Skeletal muscle tissue (tissue), 4 donors: ENCODE results near the gene TAGLN3. TPM values are rescaled to one million over a fixed set of nuclear protein-coding genes. Genes with fewer than 3 reads are reported as not detected.

ENCODE experiments used
- H3K27ac ChIP-seq: one replicate; pipeline ENCODE4 v1.7.0; 2013; ENCODE audit warnings: mild to moderate bottlenecking, low read depth, low read length, inconsistent platforms
- H3K27me3 ChIP-seq, 3 donors: one replicate each; pipeline ENCODE4 v1.7.0; 2013; ENCODE audit warnings: low read length in 3 of 3; ENCODE audit not compliant: control insufficient read depth in 3 of 3, insufficient read depth in 3 of 3
- H3K36me3 ChIP-seq, 3 donors: one replicate each; pipeline ENCODE4 v1.7.0; 2013; ENCODE audit warnings: low read length in 3 of 3; ENCODE audit not compliant: control insufficient read depth in 3 of 3, insufficient read depth in 3 of 3
- H3K4me1 ChIP-seq, 3 donors: one replicate each; pipeline ENCODE4 v1.7.0; 2013; ENCODE audit warnings: low read length in 3 of 3, mild to moderate bottlenecking in 3 of 3; ENCODE audit not compliant: control insufficient read depth in 3 of 3, insufficient read depth in 3 of 3
- H3K4me3 ChIP-seq, 3 donors: one replicate each; pipeline ENCODE4 v1.7.0; 2013; ENCODE audit warnings: low read length in 3 of 3
- H3K9ac ChIP-seq, 3 donors: one replicate each; pipeline ENCODE4 v1.7.0; 2013; ENCODE audit warnings: low read length in 3 of 3, mild to moderate bottlenecking in 3 of 3, moderate library complexity in 2 of 3, low read depth in 1 of 3
- H3K9me3 ChIP-seq, 3 donors: one replicate each; pipeline ENCODE4 v1.7.0; 2013; ENCODE audit warnings: low read length in 3 of 3; ENCODE audit not compliant: control insufficient read depth in 3 of 3
- total RNA-seq: library from RNA; depleted of rRNA; stranded (reverse); fragments of >200 nt; gene quantifications from one replicate; pipeline ENCODE4 v1.2.3, GENCODE V29; 2014
- donor health status: Osteomylitis.

Gene TAGLN3
- total RNA-seq, 1 donor from 2014 or later: 0.52 TPM

DNA sequence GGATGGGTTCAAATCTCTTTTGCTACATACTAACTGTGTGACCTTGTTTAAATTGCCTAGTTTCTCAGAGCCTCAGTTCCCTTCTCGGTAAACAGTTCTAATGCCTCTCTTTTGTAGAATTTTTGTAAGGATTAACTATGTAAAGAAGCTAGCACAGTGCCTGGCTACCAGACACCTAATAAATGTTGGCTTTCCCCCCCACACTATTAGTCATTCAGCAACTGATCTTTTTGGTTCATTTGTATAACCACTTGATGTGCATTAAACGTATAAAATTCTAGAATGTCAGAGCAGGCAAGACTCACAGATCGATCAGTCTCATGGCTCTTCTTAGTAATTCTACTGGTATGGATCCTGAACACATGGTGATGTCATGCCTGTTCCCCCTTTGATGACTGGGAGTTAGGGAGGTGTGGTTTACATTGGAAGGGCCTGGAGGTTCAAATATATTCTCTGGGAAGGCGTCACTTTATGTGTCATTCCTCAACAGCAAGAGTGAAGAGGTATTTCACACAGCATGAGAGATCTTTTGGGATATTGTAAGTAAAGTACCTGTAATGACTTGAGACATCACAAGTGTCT, 6.5 kb downstream of the TAGLN3 start:
- Histone ChIP-seq H3K27ac (no peak overlapping the region), H3K4me3 (no peak overlapping the region), H3K9me3 (no peaks in the 10 kb centered on the region), H3K27me3 (peaks cover 6 to 13% (median 11%) of the 10 kb centered on the region in 3 donors), H3K4me1 (no peaks in the 10 kb centered on the region), H3K9ac (no peak overlapping the region), H3K36me3 (no peaks in the 10 kb centered on the region)

DNA sequence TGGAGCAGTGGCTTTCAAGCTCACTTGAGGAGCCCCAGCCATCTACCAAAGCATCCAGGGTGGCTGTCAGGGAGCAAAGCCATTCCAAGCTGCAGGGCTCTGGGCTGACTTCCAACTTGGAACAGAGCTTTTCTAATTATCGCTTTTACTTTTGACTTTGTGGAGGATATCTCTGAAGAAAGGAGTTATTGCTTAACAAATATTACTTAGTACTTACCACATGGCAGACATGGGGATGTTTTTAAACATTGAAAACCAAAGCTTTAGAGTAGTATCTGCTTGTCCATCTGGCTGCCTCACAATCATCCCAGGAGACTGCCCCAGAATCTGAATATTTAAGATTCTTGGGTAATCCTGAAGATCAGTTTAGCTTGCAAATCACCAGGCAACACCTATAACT, 8.9 kb downstream of the TAGLN3 start:
- H3K36me3 ChIP-seq: no peaks in the 10 kb centered on the region
- H3K27ac ChIP-seq: no peak overlapping the region
- H3K27me3 ChIP-seq: no peaks in the 10 kb centered on the region
- no peak overlapping the region for H3K9ac ChIP-seq
- H3K4me1 ChIP-seq: peaks cover 3 to 6% (median 3%) of the 10 kb centered on the region in 3 donors
- no peak overlapping the region for H3K4me3 ChIP-seq
- no peaks in the 10 kb centered on the region for H3K9me3 ChIP-seq

DNA sequence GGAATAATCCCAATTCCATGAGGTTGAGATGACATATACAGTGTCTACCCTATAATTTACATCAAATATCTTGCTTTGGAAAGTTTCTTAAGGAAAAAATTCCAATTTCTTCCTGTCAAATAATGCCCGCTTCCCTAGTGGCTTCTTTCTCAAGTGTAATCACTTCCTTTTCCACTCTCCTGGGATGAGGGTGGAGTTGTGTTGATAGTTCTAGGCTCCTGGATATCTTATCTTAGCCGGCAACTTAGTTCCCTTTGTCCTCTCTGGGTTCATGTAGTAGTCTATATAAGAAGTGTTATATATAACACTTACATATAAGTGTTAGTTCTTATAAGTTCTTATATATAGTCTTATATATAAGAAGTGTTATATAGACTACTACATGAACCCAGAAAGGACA, 10.9 kb downstream of the TAGLN3 start:
- H3K36me3 ChIP-seq: no peaks in the 10 kb centered on the region
- peaks cover 8 to 15% (median 9%) of the 10 kb centered on the region in 3 donors for H3K4me1 ChIP-seq
- no peaks in the 10 kb centered on the region for H3K27me3 ChIP-seq
- H3K9me3 ChIP-seq: no peaks in the 10 kb centered on the region
- H3K9ac ChIP-seq: no peak overlapping the region
- H3K27ac ChIP-seq: no peak overlapping the region
- H3K4me3 ChIP-seq: no peak overlapping the region

DNA sequence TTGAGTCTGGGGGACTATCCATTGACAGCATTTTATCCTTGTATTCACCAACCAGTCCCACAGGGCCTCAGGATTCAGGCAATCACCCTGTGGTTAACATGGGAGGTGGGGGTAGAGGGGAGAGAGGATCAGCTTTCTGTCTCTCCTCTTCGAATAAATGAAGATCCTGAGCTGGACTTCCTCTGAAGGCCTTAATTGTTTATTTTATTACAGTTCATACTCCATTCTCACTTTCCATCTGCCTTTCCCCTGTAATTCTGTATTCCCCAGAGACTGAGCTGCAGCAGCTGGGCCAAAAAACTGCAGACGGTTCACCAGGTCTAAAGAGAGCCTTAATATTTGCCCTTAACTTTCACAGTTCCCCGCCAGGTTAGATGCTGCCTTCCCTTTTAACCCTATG, 11.9 kb downstream of the TAGLN3 start:
- no peak overlapping the region for H3K9ac ChIP-seq
- no peaks in the 10 kb centered on the region for H3K36me3 ChIP-seq
- no peak overlapping the region for H3K4me3 ChIP-seq
- H3K27me3 ChIP-seq: no peaks in the 10 kb centered on the region
- H3K9me3 ChIP-seq: no peaks in the 10 kb centered on the region
- peaks cover 8 to 15% (median 9%) of the 10 kb centered on the region in 3 donors for H3K4me1 ChIP-seq
- no peak overlapping the region for H3K27ac ChIP-seq

DNA sequence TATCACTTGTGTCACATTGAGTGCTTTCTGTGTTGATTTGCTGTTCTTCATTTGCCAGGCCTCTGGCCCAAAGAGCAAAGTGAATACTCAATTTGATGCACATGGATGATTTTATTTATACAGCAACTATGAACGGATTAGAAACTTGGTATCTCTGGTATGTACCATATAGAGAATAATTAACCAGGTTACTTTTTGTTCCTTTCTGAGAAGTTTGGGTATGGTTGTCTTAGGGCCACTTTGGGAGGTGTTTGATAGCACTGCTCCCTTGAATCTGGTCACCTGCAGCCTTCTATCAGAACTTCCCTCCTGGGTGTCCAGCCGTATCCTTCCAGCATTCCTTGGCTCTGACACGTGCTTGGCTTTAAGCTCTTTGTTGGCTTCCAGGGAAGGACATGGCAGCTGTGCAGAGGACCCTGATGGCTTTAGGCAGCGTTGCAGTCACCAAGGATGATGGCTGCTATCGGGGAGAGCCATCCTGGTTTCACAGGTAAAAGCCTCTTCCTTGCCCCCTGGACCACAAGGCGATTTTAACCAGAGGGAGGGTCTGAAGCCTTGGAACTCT, 12.7 kb downstream of the TAGLN3 start:
- H3K9ac ChIP-seq: no peak overlapping the region
- peaks cover 8 to 15% (median 9%) of the 10 kb centered on the region in 3 donors for H3K4me1 ChIP-seq
- no peak overlapping the region for H3K27ac ChIP-seq

DNA sequence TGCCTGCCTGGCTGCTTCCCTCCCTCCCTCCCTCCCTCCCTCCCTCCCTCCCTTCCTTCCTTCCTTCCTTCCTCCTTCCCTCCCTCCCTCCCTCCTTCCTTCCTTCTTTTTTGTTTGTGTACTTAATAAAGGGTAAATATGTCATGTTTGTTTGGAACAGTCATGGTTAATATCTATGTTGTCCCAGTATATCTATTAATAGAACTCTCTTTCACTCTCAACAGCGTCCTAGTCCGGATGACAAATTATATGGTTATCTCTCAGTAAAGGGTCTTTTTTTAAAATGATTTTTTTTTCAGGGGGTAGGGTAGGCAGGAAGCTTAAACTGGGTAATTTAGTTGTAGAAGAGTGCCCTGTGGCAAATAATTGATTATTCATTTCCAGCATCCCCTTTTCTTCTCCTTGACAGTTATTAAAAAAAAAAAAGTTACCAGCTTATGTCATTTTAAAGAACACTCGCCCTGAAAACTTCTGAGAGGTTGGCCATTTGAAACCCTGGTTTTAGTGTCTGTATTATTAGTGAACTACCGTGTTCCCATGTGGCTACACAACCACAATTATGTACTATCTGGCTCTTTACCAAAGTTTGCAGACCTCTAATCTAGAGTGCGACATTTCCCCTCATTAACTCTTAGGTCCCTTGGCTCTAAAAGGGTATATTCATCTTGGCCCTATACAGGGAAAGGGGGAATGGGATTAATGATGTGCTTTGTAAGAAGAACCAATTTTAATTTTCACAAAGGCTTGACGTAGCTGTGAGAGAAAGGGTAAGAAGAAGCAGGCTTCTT, 13.7 kb downstream of the TAGLN3 start:
- H3K27ac ChIP-seq: no peak overlapping the region
- H3K9ac ChIP-seq: no peak overlapping the region
- peaks cover 8 to 15% (median 9%) of the 10 kb centered on the region in 3 donors for H3K4me1 ChIP-seq
- no peaks in the 10 kb centered on the region for H3K27me3 ChIP-seq
- no peaks in the 10 kb centered on the region for H3K9me3 ChIP-seq
- no peaks in the 10 kb centered on the region for H3K36me3 ChIP-seq
- no peak overlapping the region for H3K4me3 ChIP-seq

More for the DNA sequence above, 12.7 kb downstream of the TAGLN3 start:
- H3K4me3 ChIP-seq: no peak overlapping the region
- H3K36me3 ChIP-seq: no peaks in the 10 kb centered on the region
- no peaks in the 10 kb centered on the region for H3K9me3 ChIP-seq
- no peaks in the 10 kb centered on the region for H3K27me3 ChIP-seq

DNA sequence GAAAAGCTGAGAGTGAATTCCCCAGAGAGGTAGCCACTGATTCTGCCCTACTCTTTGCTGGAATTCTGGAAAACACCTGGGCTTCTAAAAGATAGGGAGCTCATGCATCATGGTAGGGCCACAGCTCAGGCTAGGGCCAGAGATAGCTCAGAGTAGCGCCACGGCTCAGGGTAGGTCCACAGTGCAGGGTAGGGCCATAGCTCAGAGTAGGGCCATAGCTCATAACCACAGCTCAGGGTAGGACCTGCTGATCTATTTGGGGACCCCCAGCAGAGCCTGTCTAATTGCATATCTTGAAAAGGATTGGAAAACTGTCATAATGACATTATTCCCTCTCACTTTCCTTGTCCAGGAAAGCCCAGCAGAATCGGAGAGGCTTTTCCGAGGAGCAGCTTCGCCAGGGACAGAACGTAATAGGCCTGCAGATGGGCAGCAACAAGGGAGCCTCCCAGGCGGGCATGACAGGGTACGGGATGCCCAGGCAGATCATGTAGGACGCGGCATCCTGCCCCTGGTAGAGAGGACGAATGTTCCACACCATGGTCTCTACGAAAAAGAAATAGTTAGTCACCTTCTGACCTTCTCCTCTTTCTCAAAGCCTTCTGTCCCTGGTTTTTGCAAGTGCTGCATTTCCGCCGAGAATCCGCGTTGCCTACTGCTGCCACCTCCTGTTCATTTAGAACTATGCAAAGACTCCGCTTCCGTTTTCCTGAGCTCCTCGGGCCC, 14.5 kb downstream of the TAGLN3 start:
- H3K27ac ChIP-seq: no peak overlapping the region
- no peaks in the 10 kb centered on the region for H3K9me3 ChIP-seq
- peak overlapping the region; percentile 10 to 59 (median 40) for H3K9ac ChIP-seq
- no peaks in the 10 kb centered on the region for H3K36me3 ChIP-seq
- H3K27me3 ChIP-seq: no peaks in the 10 kb centered on the region
- peaks cover 8 to 15% (median 9%) of the 10 kb centered on the region in 3 donors for H3K4me1 ChIP-seq
- peak overlapping the region; percentile 57 to 65 (median 60) for H3K4me3 ChIP-seq

DNA sequence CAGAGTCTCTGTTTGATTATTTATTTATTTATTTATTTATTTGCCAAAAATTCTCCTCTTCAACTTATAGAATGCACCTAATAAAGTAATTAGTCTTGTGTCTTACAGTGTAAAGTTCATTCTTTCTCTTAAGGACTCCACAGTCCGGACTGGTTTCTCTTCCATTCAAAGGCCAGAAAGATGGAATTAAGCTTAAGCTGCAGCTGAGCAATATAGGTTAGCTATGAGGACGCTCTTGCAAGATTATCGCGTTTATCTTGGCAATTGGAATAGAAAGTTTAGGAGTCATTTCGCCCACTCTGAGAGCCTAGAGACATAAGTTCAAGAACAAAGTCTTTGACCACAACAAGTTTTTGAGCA, 15.0 kb downstream of the TAGLN3 start:
- Histone ChIP-seq H3K9ac (peak overlapping the region in 1 of 3 donors; percentile 10), H3K4me1 (peaks cover 8 to 15% (median 9%) of the 10 kb centered on the region in 3 donors), H3K4me3 (peak overlapping the region in 1 of 3 donors; percentile 65), H3K27ac (no peak overlapping the region), H3K27me3 (no peaks in the 10 kb centered on the region), H3K9me3 (no peaks in the 10 kb centered on the region), H3K36me3 (no peaks in the 10 kb centered on the region)

DNA sequence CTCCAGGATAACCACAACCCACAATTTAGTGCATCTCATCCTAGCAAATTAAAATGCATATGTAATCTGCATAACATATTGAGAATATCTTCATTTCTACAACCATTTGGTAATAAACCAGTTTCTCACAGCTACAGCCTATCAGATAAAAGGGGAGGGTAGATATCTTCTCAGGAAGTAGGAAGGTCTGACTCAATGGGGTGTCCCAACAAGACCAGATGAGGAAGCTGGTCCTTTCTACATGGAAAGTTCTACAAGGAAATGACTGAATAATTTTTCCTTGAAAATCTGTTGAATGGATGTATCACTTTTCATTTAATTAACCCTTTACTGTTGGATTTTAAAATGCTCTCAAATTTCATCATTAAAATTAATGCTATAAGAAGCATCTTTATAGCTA, 18.4 kb downstream of the TAGLN3 start:
- Histone ChIP-seq H3K36me3 (no peaks in the 10 kb centered on the region), H3K27ac (no peak overlapping the region), H3K9me3 (no peaks in the 10 kb centered on the region), H3K4me3 (no peak overlapping the region), H3K27me3 (no peaks in the 10 kb centered on the region), H3K4me1 (peaks cover 5 to 10% (median 5%) of the 10 kb centered on the region in 3 donors), H3K9ac (no peak overlapping the region)
